ENCODE results near the gene OR5B12.

- no peak for TF ChIP-seq POLR2A (IDR thresholded peaks at IDR 0.05; ENCODE audit: low read depth, low read length)
- TF ChIP-seq POLR2AphosphoS5 (IDR thresholded peaks at IDR 0.05; ENCODE audit: low read depth, low read length): no peak
These were observed 43.9 kb upstream of the OR5B12 start for GRCh38 chr11:58485961-58486360.
